ENCODE measurements around the gene PLA2G4B. TPM values are rescaled to one million over a fixed set of nuclear protein-coding genes. Genes with fewer than 3 reads are reported as not detected.
A peak's percentile ranks its signal among the peaks of the same experiment; 100 is the strongest.

Gene PLA2G4B
- total RNA-seq, 1 experiment from 2014 or later = 11.0 TPM

DNA sequence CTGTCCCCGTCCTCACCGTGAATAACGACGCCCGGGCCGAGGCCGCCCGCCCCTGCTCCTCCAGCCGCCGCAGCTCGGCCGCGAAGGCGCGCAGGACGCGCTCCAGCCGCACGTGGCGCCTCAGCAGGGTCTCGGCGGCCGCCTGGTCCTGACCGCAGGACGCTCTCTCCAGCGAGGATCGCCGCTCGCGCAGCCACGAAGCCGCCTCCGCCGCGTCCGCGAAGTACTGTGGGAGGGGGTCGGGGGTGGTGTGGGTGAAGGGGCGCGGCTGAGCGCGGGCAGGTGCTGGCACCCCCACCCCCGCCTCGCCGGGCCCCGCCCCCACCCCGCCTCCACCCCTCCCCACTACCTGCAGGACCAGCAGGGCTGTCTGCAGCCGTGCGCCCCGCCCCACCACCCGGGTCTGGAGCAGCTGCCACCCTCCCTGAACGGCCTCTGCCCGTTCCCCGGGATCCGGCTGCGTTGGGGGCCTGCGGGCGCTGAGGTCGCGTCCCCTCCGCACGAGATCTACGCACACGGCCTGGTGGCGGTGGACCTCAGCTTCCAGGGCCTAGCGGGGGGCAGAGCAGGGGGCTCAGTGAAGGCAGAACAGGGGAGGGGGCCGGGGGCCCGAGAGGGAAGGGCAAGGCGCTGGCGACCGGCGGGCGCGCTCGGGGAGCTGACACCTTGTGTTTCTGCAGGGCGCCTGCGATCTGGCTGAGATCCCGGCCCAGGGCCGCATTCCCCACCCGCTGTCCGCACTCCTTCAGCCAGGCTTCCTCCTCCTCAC is 43.5 kb downstream of the PLA2G4B start:
- H3K36me3 Mint-ChIP-seq = no peaks in the 10 kb centered on the region
- ChIA-PET POLR2A (no interaction called here), CTCF (interaction anchor here (1.0 to 2.1 kb wide), 7 partner anchors 10 to 108 kb away, joined by 3 to 14 read pairs (median 6); partner anchors contain the start of gene MAPKBP1)
- H3K4me1 Mint-ChIP-seq = peaks cover 8% of the 10 kb centered on the region
- DNase-seq (ENCODE audit: low spot score) (peak; percentile 61), ATAC-seq (peak; percentile 67)
- H3K27me3 Mint-ChIP-seq (ENCODE audit: low read depth) = peaks cover 33% of the 10 kb centered on the region
- H3K4me3 Mint-ChIP-seq = peak overlapping the region; percentile 40
- no peak overlapping the region for H3K27ac Mint-ChIP-seq
- no peaks in the 10 kb centered on the region for H3K9me3 Mint-ChIP-seq
- TF ChIP-seq, protein P1, sequence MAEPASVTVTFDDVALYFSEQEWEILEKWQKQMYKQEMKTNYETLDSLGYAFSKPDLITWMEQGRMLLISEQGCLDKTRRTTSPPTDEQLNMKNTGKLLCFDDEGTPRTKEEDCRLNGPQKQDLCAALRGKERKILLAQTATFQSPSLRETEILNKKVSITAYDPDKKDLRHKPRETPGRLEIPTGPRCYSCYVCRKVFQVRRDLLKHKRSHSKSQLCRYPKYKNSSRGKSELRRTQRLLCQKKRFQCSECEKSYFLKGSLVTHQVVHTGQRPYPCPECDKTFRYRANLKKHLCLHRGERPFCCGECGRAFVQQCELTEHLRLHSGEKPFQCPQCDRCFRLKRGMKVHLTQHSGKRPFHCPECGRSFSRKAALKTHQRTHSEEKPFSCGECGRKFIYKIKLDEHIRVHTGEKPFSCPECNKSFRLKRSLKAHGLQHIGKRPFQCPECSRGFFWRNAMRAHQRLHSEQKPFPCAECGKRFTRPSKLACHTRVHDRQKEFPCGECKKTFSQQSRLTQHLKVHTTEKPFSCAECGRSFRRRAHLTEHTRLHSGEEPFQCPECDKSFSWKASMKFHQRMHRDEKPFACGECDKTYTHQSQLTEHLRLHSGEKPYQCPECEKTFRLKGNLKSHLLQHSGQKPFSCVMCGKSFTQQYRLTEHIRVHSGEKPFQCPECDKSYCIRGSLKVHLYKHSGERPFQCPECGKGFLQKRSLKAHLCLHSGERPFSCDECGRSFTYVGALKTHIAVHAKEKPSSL (CRISPR knock-in tag; conservative IDR thresholded peaks at IDR 0.05) = no peak
- TF ChIP-seq ZNF423 (CRISPR knock-in tag; IDR thresholded peaks at IDR 0.05) (no peak), NFATC4 (CRISPR knock-in tag; IDR thresholded peaks at IDR 0.05) (no peak), CREM (CRISPR knock-in tag; IDR thresholded peaks at IDR 0.05) (peak; percentile 29; the same call in 1 of the 2 replicates), ZNF121 (CRISPR knock-in tag; IDR thresholded peaks at IDR 0.05) (peak; percentile 53; the same call in 1 of the 2 replicates), KAT7 (CRISPR knock-in tag; IDR thresholded peaks at IDR 0.05; ENCODE audit: borderline replicate concordance) (no peak), ZNF232 (CRISPR knock-in tag; IDR thresholded peaks at IDR 0.05) (peak; percentile 93; the same call in 1 of the 2 replicates), CREB1 (CRISPR knock-in tag; IDR thresholded peaks at IDR 0.05) (peak; percentile 39; the same call in 1 of the 2 replicates), ATF6 (CRISPR knock-in tag; IDR thresholded peaks at IDR 0.05) (no peak), ELF4 (CRISPR knock-in tag; IDR thresholded peaks at IDR 0.05; ENCODE audit: low read depth) (peak; percentile 77; the same call in 1 of the 2 replicates), TEAD4 (CRISPR knock-in tag; IDR thresholded peaks at IDR 0.05) (peak; percentile 79; the same call in 1 of the 2 replicates), NR2C2 (CRISPR knock-in tag; IDR thresholded peaks at IDR 0.05) (peak; percentile 65; the same call in 1 of the 2 replicates), SMAD3 (CRISPR knock-in tag; IDR thresholded peaks at IDR 0.05; ENCODE audit: borderline replicate concordance) (peak; percentile 84), TCF7 (CRISPR knock-in tag; IDR thresholded peaks at IDR 0.05; ENCODE audit: low read depth) (peak; percentile 95), ZNF671 (CRISPR knock-in tag; IDR thresholded peaks at IDR 0.05) (no peak), FOXP1 (CRISPR knock-in tag; IDR thresholded peaks at IDR 0.05; ENCODE audit: borderline replicate concordance) (peak; percentile 98), ZNF263 (CRISPR knock-in tag; IDR thresholded peaks at IDR 0.05; ENCODE audit: low read depth) (peak; percentile 51; the same call in 1 of the 2 replicates), JAZF1 (CRISPR knock-in tag; IDR thresholded peaks at IDR 0.05) (no peak), GABPB1 (CRISPR knock-in tag; IDR thresholded peaks at IDR 0.05) (no peak), ZNF396 (CRISPR knock-in tag; IDR thresholded peaks at IDR 0.05; ENCODE audit: borderline replicate concordance) (no peak), SP1 (CRISPR knock-in tag; conservative IDR thresholded peaks at IDR 0.05) (peak; percentile 69), NR1H2 (CRISPR knock-in tag; IDR thresholded peaks at IDR 0.05) (no peak), PRRX2 (CRISPR knock-in tag; IDR thresholded peaks at IDR 0.05) (no peak), ATF2 (CRISPR knock-in tag; IDR thresholded peaks at IDR 0.05; ENCODE audit: borderline replicate concordance, low read depth) (peak; percentile 71; the same call in 1 of the 2 replicates), TP53 (CRISPR knock-in tag; IDR thresholded peaks at IDR 0.05) (peak; percentile 96)
- TF ChIP-seq, protein P2, sequence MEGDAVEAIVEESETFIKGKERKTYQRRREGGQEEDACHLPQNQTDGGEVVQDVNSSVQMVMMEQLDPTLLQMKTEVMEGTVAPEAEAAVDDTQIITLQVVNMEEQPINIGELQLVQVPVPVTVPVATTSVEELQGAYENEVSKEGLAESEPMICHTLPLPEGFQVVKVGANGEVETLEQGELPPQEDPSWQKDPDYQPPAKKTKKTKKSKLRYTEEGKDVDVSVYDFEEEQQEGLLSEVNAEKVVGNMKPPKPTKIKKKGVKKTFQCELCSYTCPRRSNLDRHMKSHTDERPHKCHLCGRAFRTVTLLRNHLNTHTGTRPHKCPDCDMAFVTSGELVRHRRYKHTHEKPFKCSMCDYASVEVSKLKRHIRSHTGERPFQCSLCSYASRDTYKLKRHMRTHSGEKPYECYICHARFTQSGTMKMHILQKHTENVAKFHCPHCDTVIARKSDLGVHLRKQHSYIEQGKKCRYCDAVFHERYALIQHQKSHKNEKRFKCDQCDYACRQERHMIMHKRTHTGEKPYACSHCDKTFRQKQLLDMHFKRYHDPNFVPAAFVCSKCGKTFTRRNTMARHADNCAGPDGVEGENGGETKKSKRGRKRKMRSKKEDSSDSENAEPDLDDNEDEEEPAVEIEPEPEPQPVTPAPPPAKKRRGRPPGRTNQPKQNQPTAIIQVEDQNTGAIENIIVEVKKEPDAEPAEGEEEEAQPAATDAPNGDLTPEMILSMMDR (IDR thresholded peaks at IDR 0.05) = no peak
- TF ChIP-seq, protein P3, sequence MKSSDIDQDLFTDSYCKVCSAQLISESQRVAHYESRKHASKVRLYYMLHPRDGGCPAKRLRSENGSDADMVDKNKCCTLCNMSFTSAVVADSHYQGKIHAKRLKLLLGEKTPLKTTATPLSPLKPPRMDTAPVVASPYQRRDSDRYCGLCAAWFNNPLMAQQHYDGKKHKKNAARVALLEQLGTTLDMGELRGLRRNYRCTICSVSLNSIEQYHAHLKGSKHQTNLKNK (CRISPR knock-in tag; IDR thresholded peaks at IDR 0.05) = no peak
- TF ChIP-seq, protein P4, sequence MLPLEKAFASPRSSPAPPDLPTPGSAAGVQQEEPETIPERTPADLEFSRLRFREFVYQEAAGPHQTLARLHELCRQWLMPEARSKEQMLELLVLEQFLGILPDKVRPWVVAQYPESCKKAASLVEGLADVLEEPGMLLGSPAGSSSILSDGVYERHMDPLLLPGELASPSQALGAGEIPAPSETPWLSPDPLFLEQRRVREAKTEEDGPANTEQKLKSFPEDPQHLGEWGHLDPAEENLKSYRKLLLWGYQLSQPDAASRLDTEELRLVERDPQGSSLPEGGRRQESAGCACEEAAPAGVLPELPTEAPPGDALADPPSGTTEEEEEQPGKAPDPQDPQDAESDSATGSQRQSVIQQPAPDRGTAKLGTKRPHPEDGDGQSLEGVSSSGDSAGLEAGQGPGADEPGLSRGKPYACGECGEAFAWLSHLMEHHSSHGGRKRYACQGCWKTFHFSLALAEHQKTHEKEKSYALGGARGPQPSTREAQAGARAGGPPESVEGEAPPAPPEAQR (CRISPR knock-in tag; IDR thresholded peaks at IDR 0.05) = no peak
